PFSK-1 (cell line): Measurements from ENCODE around the gene CRYZL1.

Source experiments
- FOXP2 ChIP-seq: optimal IDR thresholded peaks from 2 replicates; pipeline ENCODE3; 2011; ENCODE audit warnings: borderline replicate concordance, control low read depth, inconsistent platforms; ENCODE audit not compliant: insufficient read depth; ENCODE audit errors: extremely low read length, extremely low read depth
- POLR2AphosphoS5 ChIP-seq: IDR thresholded peaks from 2 replicates; pipeline ENCODE4 v1.6.1; 2012; ENCODE audit warnings: low read depth, mild to moderate bottlenecking, control low read depth, low read length, moderate library complexity
- SIN3A ChIP-seq: IDR thresholded peaks from 2 replicates; pipeline ENCODE4 v1.6.1; 2012; ENCODE audit warnings: mild to moderate bottlenecking, low read length, moderate library complexity, borderline replicate concordance; ENCODE audit not compliant: insufficient read depth
- TAF1 ChIP-seq: IDR thresholded peaks from 2 replicates; pipeline ENCODE4 v1.6.1; 2012; ENCODE audit warnings: low read length, control low read depth, borderline replicate concordance; ENCODE audit not compliant: insufficient read depth
- TF ChIP-seq, protein P1 (sequence below), 2 experiments: IDR thresholded peaks; 2 replicates each; pipeline versions ENCODE4 v1.6.1 to v1.8.0; 2011 to 2012; ENCODE audit warnings: low read depth in 2 of 2, low read length in 2 of 2, control low read depth in 1 of 2, inconsistent platforms in 1 of 2, mild to moderate bottlenecking in 1 of 2, moderate library complexity in 1 of 2; ENCODE audit not compliant: insufficient read depth in 1 of 2

The CRYZL1 gene

GRCh38 chr21:33662046-33662445, 20.5 kb upstream of the CRYZL1 start:
- no peak for TF ChIP-seq TAF1
- TF ChIP-seq FOXP2, result no peak
- no peak for TF ChIP-seq SIN3A
- TF ChIP-seq, protein P1, sequence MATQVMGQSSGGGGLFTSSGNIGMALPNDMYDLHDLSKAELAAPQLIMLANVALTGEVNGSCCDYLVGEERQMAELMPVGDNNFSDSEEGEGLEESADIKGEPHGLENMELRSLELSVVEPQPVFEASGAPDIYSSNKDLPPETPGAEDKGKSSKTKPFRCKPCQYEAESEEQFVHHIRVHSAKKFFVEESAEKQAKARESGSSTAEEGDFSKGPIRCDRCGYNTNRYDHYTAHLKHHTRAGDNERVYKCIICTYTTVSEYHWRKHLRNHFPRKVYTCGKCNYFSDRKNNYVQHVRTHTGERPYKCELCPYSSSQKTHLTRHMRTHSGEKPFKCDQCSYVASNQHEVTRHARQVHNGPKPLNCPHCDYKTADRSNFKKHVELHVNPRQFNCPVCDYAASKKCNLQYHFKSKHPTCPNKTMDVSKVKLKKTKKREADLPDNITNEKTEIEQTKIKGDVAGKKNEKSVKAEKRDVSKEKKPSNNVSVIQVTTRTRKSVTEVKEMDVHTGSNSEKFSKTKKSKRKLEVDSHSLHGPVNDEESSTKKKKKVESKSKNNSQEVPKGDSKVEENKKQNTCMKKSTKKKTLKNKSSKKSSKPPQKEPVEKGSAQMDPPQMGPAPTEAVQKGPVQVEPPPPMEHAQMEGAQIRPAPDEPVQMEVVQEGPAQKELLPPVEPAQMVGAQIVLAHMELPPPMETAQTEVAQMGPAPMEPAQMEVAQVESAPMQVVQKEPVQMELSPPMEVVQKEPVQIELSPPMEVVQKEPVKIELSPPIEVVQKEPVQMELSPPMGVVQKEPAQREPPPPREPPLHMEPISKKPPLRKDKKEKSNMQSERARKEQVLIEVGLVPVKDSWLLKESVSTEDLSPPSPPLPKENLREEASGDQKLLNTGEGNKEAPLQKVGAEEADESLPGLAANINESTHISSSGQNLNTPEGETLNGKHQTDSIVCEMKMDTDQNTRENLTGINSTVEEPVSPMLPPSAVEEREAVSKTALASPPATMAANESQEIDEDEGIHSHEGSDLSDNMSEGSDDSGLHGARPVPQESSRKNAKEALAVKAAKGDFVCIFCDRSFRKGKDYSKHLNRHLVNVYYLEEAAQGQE (IDR thresholded peaks at IDR 0.05; ENCODE audit: insufficient read depth in 1 of 2, low read depth in 2 of 2, low read length in 2 of 2), result no peak
- TF ChIP-seq POLR2AphosphoS5, result no peak

DNA sequence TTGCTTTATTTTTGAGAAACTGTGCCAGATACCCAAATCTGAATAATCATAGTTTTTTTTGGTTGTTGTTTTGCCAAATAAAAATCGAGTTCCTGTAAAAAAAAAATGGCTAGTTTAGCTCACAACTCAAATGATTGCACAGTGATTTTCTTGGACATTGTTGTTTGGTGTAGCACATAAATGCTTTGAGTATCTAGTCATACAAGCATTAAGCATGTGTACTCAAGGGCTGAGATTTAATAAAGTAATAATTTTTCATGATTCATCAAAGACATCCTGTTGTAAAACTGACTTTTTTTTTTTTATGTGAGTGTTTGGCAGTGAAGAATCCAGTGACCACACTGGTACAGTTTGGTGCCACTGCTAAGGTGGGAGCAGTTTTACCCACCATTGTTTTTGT, 19.6 kb upstream of the CRYZL1 start:
- no peak for TF ChIP-seq FOXP2
- TF ChIP-seq, protein P1 (IDR thresholded peaks at IDR 0.05; ENCODE audit: insufficient read depth in 1 of 2, low read depth in 2 of 2, low read length in 2 of 2), result no peak

GRCh38 chr21:33660406-33660805, 18.9 kb upstream of the CRYZL1 start:
- no peak for TF ChIP-seq POLR2AphosphoS5
- no peak for TF ChIP-seq SIN3A
- no peak for TF ChIP-seq FOXP2
- TF ChIP-seq TAF1, result no peak
- TF ChIP-seq, protein P1 (IDR thresholded peaks at IDR 0.05; ENCODE audit: insufficient read depth in 1 of 2, low read depth in 2 of 2, low read length in 2 of 2), result no peak

DNA sequence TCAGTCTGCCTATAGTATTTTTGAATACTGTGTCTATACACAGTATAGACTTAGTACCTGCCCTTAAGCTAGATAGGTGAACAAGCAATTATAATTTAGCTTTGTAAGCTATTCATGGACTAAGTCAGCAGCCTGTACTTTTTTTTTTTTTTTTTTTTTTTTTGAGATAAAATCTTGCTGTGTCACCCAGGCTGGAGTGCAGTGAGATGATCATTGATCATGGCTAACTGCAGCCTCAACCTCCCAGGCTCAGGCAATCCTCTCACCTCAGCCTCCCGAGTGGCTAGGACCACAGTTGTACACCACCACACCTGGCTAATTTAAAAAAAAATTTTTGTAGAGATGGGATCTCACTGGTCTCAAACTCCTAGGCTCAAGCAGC, 18.0 kb upstream of the CRYZL1 start:
- TF ChIP-seq TAF1, result no peak
- no peak for TF ChIP-seq SIN3A
- no peak for TF ChIP-seq POLR2AphosphoS5

DNA sequence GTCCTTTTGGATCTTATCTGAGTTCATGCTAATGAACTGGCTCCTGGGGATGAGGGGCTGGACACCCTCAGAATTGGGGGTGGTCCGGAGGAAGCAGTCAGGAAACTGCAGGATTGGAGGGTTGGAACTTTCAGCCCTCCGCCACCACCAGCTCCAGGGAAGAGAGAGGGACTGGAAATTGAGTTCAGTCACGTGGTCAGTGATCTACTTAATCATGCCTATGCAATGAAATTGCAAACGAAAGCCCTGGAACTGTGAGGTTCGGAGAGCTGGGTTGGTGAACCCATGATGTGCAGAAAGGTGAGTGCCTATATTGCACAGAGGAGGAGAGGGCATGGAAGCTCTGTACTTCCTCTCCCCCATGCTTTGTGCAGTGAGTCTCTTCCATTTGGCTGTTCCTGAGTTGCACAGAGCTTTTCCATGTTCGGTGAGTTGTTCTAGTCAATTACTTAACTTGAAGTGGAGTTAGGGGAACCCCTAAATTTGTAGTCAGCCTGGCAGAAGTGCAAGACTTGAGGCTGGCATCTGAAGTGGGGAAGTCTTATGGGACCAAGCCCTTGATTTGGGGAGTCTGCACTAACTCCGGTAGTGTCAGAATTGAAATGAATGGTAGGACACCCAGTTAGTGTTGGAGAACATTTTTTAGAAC, 17.5 kb upstream of the CRYZL1 start:
- TF ChIP-seq FOXP2 (no peak), SIN3A (no peak), POLR2AphosphoS5 (no peak), TAF1 (no peak)
- TF ChIP-seq, protein P1 (IDR thresholded peaks at IDR 0.05; ENCODE audit: insufficient read depth in 1 of 2, low read depth in 2 of 2, low read length in 2 of 2), result no peak
